ENCODE measurements around the gene CHN2.

DNA sequence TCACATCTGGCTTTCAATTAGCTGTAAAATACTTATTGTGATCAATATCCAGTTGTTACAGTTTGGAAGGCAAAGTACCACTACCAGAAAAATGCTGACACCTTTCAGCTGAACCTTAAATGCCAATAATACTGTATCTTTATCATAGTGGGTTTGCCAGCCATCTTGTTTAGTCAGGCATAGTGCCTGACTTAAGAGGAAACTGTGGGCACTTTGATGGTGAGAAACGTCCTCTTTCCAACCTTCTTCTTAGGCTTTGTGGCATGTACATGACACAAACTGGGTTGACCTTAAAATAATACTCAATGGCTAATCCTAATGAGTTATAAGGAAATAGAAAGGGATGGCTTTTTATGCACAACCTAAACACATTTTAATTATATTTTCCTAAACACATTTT, 316.8 kb downstream of the CHN2 start:
- TF ChIP-seq, protein P1, sequence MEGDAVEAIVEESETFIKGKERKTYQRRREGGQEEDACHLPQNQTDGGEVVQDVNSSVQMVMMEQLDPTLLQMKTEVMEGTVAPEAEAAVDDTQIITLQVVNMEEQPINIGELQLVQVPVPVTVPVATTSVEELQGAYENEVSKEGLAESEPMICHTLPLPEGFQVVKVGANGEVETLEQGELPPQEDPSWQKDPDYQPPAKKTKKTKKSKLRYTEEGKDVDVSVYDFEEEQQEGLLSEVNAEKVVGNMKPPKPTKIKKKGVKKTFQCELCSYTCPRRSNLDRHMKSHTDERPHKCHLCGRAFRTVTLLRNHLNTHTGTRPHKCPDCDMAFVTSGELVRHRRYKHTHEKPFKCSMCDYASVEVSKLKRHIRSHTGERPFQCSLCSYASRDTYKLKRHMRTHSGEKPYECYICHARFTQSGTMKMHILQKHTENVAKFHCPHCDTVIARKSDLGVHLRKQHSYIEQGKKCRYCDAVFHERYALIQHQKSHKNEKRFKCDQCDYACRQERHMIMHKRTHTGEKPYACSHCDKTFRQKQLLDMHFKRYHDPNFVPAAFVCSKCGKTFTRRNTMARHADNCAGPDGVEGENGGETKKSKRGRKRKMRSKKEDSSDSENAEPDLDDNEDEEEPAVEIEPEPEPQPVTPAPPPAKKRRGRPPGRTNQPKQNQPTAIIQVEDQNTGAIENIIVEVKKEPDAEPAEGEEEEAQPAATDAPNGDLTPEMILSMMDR (conservative IDR thresholded peaks at IDR 0.05; ENCODE audit: low read depth, low read length): no peak
- TF ChIP-seq EZH2phosphoT487 (IDR thresholded peaks at IDR 0.05; ENCODE audit: borderline replicate concordance, low read length): no peak
- no peak for TF ChIP-seq EZH2 (IDR thresholded peaks at IDR 0.05; ENCODE audit: low read length, unreplicated experiment)
